Testis (tissue), 2 donors: Measurements from ENCODE around the gene CNNM2.

ENCODE experiments used
- POLR2A ChIP-seq: fragments of 450-650 bp; IDR thresholded peaks from one replicate; pipeline ENCODE4 v1.6.1; 2017; ENCODE audit warnings: antibody characterized with exemption, mild to moderate bottlenecking, moderate library complexity
- TF ChIP-seq, protein P1 (sequence below), 3 experiments: fragments of 450-650 bp in 2 of 3; fragments of 200-600 bp in 1 of 3; sonication (generic) in 1 of 3; IDR thresholded peaks; one replicate each; pipeline ENCODE4 v1.5.1; 2016 to 2019; ENCODE audit warnings: antibody characterized with exemption in 3 of 3, mild to moderate bottlenecking in 2 of 3, moderate library complexity in 1 of 3

DNA sequence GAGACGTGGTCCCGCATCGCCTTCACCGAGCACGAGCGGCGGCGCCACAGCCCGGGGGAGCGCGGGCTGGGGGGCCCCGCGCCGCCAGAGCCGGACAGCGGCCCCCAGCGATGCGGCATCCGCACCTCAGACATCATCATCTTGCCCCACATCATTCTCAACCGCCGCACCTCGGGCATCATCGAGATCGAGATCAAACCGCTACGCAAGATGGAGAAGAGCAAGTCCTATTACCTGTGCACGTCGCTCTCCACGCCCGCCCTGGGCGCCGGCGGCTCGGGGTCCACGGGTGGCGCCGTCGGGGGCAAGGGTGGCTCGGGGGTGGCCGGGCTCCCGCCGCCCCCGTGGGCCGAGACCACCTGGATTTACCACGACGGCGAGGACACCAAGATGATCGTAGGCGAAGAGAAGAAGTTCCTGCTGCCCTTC lies 737 bp downstream of the CNNM2 start:
- TF ChIP-seq, protein P1, sequence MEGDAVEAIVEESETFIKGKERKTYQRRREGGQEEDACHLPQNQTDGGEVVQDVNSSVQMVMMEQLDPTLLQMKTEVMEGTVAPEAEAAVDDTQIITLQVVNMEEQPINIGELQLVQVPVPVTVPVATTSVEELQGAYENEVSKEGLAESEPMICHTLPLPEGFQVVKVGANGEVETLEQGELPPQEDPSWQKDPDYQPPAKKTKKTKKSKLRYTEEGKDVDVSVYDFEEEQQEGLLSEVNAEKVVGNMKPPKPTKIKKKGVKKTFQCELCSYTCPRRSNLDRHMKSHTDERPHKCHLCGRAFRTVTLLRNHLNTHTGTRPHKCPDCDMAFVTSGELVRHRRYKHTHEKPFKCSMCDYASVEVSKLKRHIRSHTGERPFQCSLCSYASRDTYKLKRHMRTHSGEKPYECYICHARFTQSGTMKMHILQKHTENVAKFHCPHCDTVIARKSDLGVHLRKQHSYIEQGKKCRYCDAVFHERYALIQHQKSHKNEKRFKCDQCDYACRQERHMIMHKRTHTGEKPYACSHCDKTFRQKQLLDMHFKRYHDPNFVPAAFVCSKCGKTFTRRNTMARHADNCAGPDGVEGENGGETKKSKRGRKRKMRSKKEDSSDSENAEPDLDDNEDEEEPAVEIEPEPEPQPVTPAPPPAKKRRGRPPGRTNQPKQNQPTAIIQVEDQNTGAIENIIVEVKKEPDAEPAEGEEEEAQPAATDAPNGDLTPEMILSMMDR (IDR thresholded peaks at IDR 0.05): no peak
- TF ChIP-seq POLR2A: no peak
